Measurements from ENCODE around the gene NSFL1C. TPM values are rescaled to one million over a fixed set of nuclear protein-coding genes. Genes with fewer than 3 reads are reported as not detected.

The NSFL1C gene
- total RNA-seq, 2 donors from 2014 or later: 43.0 to 54.5 TPM

GRCh38 chr20:1462834-1463233, 3.8 kb downstream of the NSFL1C start:
- Histone ChIP-seq H3K4me1 (replicated peaks) (peaks cover 8% of the 10 kb centered on the region), H3K27ac (no peak overlapping the region), H3K36me3 (peaks cover 0 to 11% of the 10 kb centered on the region in 2 donors), H3K4me3 (no peak overlapping the region), H3K9me3 (no peaks in the 10 kb centered on the region), H3K27me3 (replicated peaks; ENCODE audit: insufficient read depth) (no peaks in the 10 kb centered on the region)
- intact Hi-C loops (cut with DNase I): no loop called here
- no peak for DNase-seq (ENCODE audit: low spot score)
- TF ChIP-seq POLR2AphosphoS5 (IDR thresholded peaks at IDR 0.05) (no peak), POLR2A (IDR thresholded peaks at IDR 0.05) (no peak), CTCF (IDR thresholded peaks at IDR 0.05) (no peak)
- 87% methylated on average over 3 of the region's 3 CpGs for WGBS

GRCh38 chr20:1462001-1462400, 4.6 kb downstream of the NSFL1C start:
- no peak for DNase-seq (ENCODE audit: low spot score)
- intact Hi-C loops (cut with DNase I): no loop called here
- TF ChIP-seq POLR2A (IDR thresholded peaks at IDR 0.05): no peak
- no peak for TF ChIP-seq CTCF (IDR thresholded peaks at IDR 0.05)
- no peak for TF ChIP-seq POLR2AphosphoS5 (IDR thresholded peaks at IDR 0.05)
- WGBS: 95% methylated on average over 3 of the region's 3 CpGs
- no peak overlapping the region for H3K27ac ChIP-seq
- H3K9me3 ChIP-seq: no peaks in the 10 kb centered on the region
- H3K4me1 ChIP-seq (replicated peaks): peaks cover 8% of the 10 kb centered on the region
- peaks cover 0 to 13% of the 10 kb centered on the region in 2 donors for H3K36me3 ChIP-seq
- no peaks in the 10 kb centered on the region for H3K27me3 ChIP-seq (replicated peaks; ENCODE audit: insufficient read depth)
- no peak overlapping the region for H3K4me3 ChIP-seq

GRCh38 chr20:1460275-1460674, 6.4 kb downstream of the NSFL1C start:
- Histone ChIP-seq H3K27ac (no peak overlapping the region), H3K4me1 (replicated peaks) (peaks cover 2% of the 10 kb centered on the region), H3K4me3 (no peak overlapping the region), H3K36me3 (peaks cover 0 to 13% of the 10 kb centered on the region in 2 donors), H3K9me3 (no peaks in the 10 kb centered on the region), H3K27me3 (replicated peaks; ENCODE audit: insufficient read depth) (no peaks in the 10 kb centered on the region)
- DNase-seq (ENCODE audit: low spot score): no peak
- intact Hi-C loops (cut with DNase I): no loop called here
- WGBS: 98% methylated on average over 2 of the region's 2 CpGs
- TF ChIP-seq POLR2A (IDR thresholded peaks at IDR 0.05): no peak
- no peak for TF ChIP-seq CTCF (IDR thresholded peaks at IDR 0.05)
- no peak for TF ChIP-seq POLR2AphosphoS5 (IDR thresholded peaks at IDR 0.05)

GRCh38 chr20:1457992-1458391, 8.7 kb downstream of the NSFL1C start:
- intact Hi-C loops (cut with DNase I): no loop called here
- H3K36me3 ChIP-seq: peaks cover 0 to 13% of the 10 kb centered on the region in 2 donors

More at GRCh38 chr20:1457992-1458391, 8.7 kb downstream of the NSFL1C start:
- WGBS: 98% methylated on average over 2 of the region's 2 CpGs
- no peak overlapping the region for H3K4me3 ChIP-seq
- H3K4me1 ChIP-seq (replicated peaks): no peaks in the 10 kb centered on the region
- H3K27ac ChIP-seq: no peak overlapping the region
- no peaks in the 10 kb centered on the region for H3K27me3 ChIP-seq (replicated peaks; ENCODE audit: insufficient read depth)
- no peaks in the 10 kb centered on the region for H3K9me3 ChIP-seq
- TF ChIP-seq CTCF (IDR thresholded peaks at IDR 0.05) (no peak), POLR2AphosphoS5 (IDR thresholded peaks at IDR 0.05) (no peak), POLR2A (IDR thresholded peaks at IDR 0.05) (no peak)
- DNase-seq (ENCODE audit: low spot score): no peak
